RWPE1 (cell line): ENCODE measurements around the gene ABCF3.

Source experiments
- CTCF ChIA-PET: fragments of 350-600 bp; sonication (Branson Sonifier 250); formaldehyde crosslinking; extraction: SDS; loops from one replicate; lab custom pipeline; 2021; lab: Yijun Ruan, JAX
- POLR2A ChIA-PET: fragments of 400-600 bp; formaldehyde crosslinking; extraction: SDS; loops from one replicate; lab custom pipeline; 2020; ENCODE audit warnings: antibody characterized with exemption; ENCODE audit not compliant: low non-redundant PET; lab: Yijun Ruan, JAX
- DNase-seq: peaks from one replicate; pipeline ENCODE4 v3.0.0; 2012; ENCODE audit warnings: low spot score
- H3K27ac ChIP-seq: fragments of 450-650 bp; 2 replicates; pipeline ENCODE4 v1.5.1; 2017
- TF ChIP-seq, protein P1 (sequence below): fragments of 450-650 bp; conservative IDR thresholded peaks from 2 replicates; pipeline ENCODE4 v1.5.1; 2017; ENCODE audit warnings: low read depth, mild to moderate bottlenecking

The ABCF3 gene

GRCh38 chr3:184237807-184238206 lies 51.8 kb downstream of the ABCF3 start:
- ChIA-PET CTCF (interaction anchor here (2.3 kb wide), 1 partner anchor 10 kb away, joined by 17 read pairs; no protein-coding TSS in a partner anchor), POLR2A (no interaction called here)
- TF ChIP-seq, protein P1, sequence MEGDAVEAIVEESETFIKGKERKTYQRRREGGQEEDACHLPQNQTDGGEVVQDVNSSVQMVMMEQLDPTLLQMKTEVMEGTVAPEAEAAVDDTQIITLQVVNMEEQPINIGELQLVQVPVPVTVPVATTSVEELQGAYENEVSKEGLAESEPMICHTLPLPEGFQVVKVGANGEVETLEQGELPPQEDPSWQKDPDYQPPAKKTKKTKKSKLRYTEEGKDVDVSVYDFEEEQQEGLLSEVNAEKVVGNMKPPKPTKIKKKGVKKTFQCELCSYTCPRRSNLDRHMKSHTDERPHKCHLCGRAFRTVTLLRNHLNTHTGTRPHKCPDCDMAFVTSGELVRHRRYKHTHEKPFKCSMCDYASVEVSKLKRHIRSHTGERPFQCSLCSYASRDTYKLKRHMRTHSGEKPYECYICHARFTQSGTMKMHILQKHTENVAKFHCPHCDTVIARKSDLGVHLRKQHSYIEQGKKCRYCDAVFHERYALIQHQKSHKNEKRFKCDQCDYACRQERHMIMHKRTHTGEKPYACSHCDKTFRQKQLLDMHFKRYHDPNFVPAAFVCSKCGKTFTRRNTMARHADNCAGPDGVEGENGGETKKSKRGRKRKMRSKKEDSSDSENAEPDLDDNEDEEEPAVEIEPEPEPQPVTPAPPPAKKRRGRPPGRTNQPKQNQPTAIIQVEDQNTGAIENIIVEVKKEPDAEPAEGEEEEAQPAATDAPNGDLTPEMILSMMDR: no peak
- no peak overlapping the region for H3K27ac ChIP-seq
- no peak for DNase-seq

- TF ChIP-seq, protein P1: no peak
- no peak overlapping the region for H3K27ac ChIP-seq
- POLR2A ChIA-PET: interaction anchor here (0.5 kb wide), 1 partner anchor 22 kb away, joined by 3 read pairs; no protein-coding TSS in a partner anchor
- DNase-seq: no peak
- CTCF ChIA-PET: interaction anchor here (2.3 kb wide), 1 partner anchor 11 kb away, joined by 17 read pairs; no protein-coding TSS in a partner anchor
Observed at GRCh38 chr3:184238246-184238818, 52.3 kb downstream of the ABCF3 start.

- ChIA-PET CTCF (no interaction called here), POLR2A (no interaction called here)
- TF ChIP-seq, protein P1: no peak
- no peak overlapping the region for H3K27ac ChIP-seq
- DNase-seq: no peak
Observed at GRCh38 chr3:184239221-184239620, 53.2 kb downstream of the ABCF3 start.

DNA sequence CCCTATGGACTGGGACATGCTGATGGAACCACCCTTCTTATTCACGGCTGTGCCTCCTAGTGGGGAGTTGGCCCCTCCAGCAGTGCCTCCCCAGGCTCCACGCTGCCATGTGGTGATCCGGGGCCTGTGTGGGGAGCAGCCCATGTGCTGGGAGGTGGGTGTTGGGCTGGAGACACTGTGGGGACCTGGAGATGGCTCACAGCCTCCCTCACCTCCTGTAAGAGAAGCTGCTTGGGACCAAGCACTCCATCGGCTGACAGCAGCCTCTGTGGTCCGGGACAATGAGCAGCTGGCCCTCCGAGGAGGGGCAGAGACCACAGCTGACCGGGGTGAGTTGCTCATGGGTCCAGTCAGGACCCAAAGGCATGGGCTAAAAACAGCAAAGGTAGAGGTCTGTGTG lies 53.7 kb downstream of the ABCF3 start:
- TF ChIP-seq, protein P1: no peak
- no peak overlapping the region for H3K27ac ChIP-seq
- POLR2A ChIA-PET: no interaction called here
- CTCF ChIA-PET: interaction anchor here (0.7 to 4.6 kb wide), 3 partner anchors 10 to 355 kb away, joined by 3 to 40 read pairs (median 5); partner anchors contain the start of genes PARL and VWA5B2
- DNase-seq: no peak

GRCh38 chr3:184240384-184241140 lies 54.6 kb downstream of the ABCF3 start:
- POLR2A ChIA-PET: interaction anchor here (0.6 kb wide), 1 partner anchor 31 kb away, joined by 4 read pairs; no protein-coding TSS in a partner anchor
- CTCF ChIA-PET: interaction anchor here (0.7 to 4.6 kb wide), 7 partner anchors 9 to 356 kb away, joined by 3 to 40 read pairs (median 5); partner anchors contain the start of genes EEF1AKMT4, EIF2B5, PARL and VWA5B2
- H3K27ac ChIP-seq: no peak overlapping the region; the same call in 1 of the 2 replicates
- DNase-seq: no peak
- TF ChIP-seq, protein P1: no peak

DNA sequence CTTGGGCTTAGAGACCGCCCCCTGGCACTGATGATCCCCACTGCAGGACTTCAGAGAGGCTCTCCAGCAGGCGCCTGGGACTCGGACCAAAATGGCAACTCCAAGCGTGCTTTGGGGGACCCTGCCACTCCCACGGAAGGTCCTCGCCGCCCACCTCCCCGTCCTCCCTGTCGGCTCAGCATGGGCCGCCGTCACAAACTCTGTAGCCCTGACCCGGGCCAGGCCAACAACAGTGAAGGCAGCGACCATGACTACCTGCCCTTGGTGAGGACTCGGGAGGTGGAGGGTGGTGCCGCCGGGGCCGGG lies 55.1 kb downstream of the ABCF3 start:
- DNase-seq: no peak
- POLR2A ChIA-PET: interaction anchor here (0.6 kb wide), 1 partner anchor 32 kb away, joined by 4 read pairs; no protein-coding TSS in a partner anchor
- TF ChIP-seq, protein P1: no peak
- peak overlapping the region; percentile 47 for H3K27ac ChIP-seq
- CTCF ChIA-PET: interaction anchor here (0.7 to 4.6 kb wide), 8 partner anchors 9 to 356 kb away, joined by 3 to 40 read pairs (median 4); partner anchors contain the start of genes EEF1AKMT4, EIF2B5, PARL and VWA5B2
